ENCODE results near the gene MACROD1. TPM values are rescaled to one million over a fixed set of nuclear protein-coding genes. Genes with fewer than 3 reads are reported as not detected.

MACROD1 gene
- total and polyA plus RNA-seq, 10 of the 15 experiments (the other 5 are each of a cell fraction or from before 2014, with no cell fraction given): 1.2 to 22.7 (median 11.3) TPM; not detected in 1

- TF ChIP-seq BCLAF1 (IDR thresholded peaks at IDR 0.05): no peak
- TF ChIP-seq FOS (IDR thresholded peaks at IDR 0.05; ENCODE audit: borderline replicate concordance, extremely low read depth, insufficient read length): no peak
- no peak for TF ChIP-seq FOXM1 (IDR thresholded peaks at IDR 0.05; ENCODE audit: low read depth, low read length)
- no peak for TF ChIP-seq HDAC2 (IDR thresholded peaks at IDR 0.05)
- no peak for TF ChIP-seq POLR2AphosphoS2 (IDR thresholded peaks at IDR 0.05; ENCODE audit: low read depth, low read length)
- no peak for TF ChIP-seq SMARCA5 (IDR thresholded peaks at IDR 0.05)
- TF ChIP-seq PBX3 (IDR thresholded peaks at IDR 0.05; ENCODE audit: insufficient replicate concordance, low read depth, low read length): no peak
- TF ChIP-seq PKNOX1 (IDR thresholded peaks at IDR 0.05): no peak
These were observed 95.6 kb downstream of the MACROD1 start (continued) for GRCh38 chr11:64070314-64070681.

Data from GM12878 (cell line).